Measurements from ENCODE around the gene NR2F1-AS1.

NR2F1-AS1 gene

GRCh38 chr5:93589152-93589828 lies 8.3 kb upstream of the NR2F1-AS1 start:
- peak; percentile 73 for DNase-seq

GRCh38 chr5:93588352-93589151 lies 7.5 kb upstream of the NR2F1-AS1 start:
- DNase-seq = peak; percentile 85

GRCh38 chr5:93587597-93588351 lies 6.8 kb upstream of the NR2F1-AS1 start:
- DNase-seq = peak; percentile 91

GRCh38 chr5:93586736-93587596 lies 5.9 kb upstream of the NR2F1-AS1 start:
- peak; percentile 72 for DNase-seq

- DNase-seq = peak; percentile 81
Measured at GRCh38 chr5:93585767-93586385, 4.9 kb upstream of the NR2F1-AS1 start.

- DNase-seq = peak; percentile 84
Measured at GRCh38 chr5:93585041-93585766, 4.2 kb upstream of the NR2F1-AS1 start.

GRCh38 chr5:93584596-93585040 lies 3.6 kb upstream of the NR2F1-AS1 start:
- no peak for DNase-seq

- DNase-seq = peak; percentile 77
Measured at GRCh38 chr5:93583768-93584595, 3.0 kb upstream of the NR2F1-AS1 start.

- DNase-seq = no peak
Measured at GRCh38 chr5:93583439-93583767, 2.4 kb upstream of the NR2F1-AS1 start.

GRCh38 chr5:93582677-93583438 lies 1.8 kb upstream of the NR2F1-AS1 start, which contains the start of gene NR2F1:
Gene NR2F1, plus strand, starts transcription at chr5:93583222. Its CDS starts 1,802 bp downstream, at chr5:93585024.
- DNase-seq = peak; percentile 94

- no peak for DNase-seq
Measured at GRCh38 chr5:93582167-93582462, 1.1 kb upstream of the NR2F1-AS1 start.

GRCh38 chr5:93580063-93580926 lies 724 bp downstream of the NR2F1-AS1 start:
- peak; percentile 90 for DNase-seq

GRCh38 chr5:93579692-93580062 lies 1.3 kb downstream of the NR2F1-AS1 start:
- no peak for DNase-seq

- peak; percentile 85 for DNase-seq
Measured at GRCh38 chr5:93578813-93579691, 2.0 kb downstream of the NR2F1-AS1 start.

- peak; percentile 71 for DNase-seq
Measured at GRCh38 chr5:93577854-93578812, 2.9 kb downstream of the NR2F1-AS1 start.
